Activated T-cell treated with anti-CD3 and anti-CD28 coated beads, Interleukin-2, amount 50 U/mL, for 24 hours (primary cell): ENCODE data around the gene CHST14.

Source experiments
- DNase-seq: peaks from one replicate; pipeline ENCODE4 v3.0.0-alpha.2; 2020
- H3K27ac Mint-ChIP-seq: 2 replicates; pipeline ENCODE4 v1.8.0; 2020; ENCODE audit warnings: mild to moderate bottlenecking, mixed read lengths
- H3K27me3 Mint-ChIP-seq: 2 replicates; pipeline ENCODE4 v1.8.0; 2020; ENCODE audit warnings: mixed read lengths
- H3K36me3 Mint-ChIP-seq: 2 replicates; pipeline ENCODE4 v1.8.0; 2020; ENCODE audit warnings: low read depth, mixed read lengths
- H3K4me1 Mint-ChIP-seq: 2 replicates; pipeline ENCODE4 v1.8.0; 2020; ENCODE audit warnings: low read depth, mixed read lengths
- H3K4me3 Mint-ChIP-seq: 2 replicates; pipeline ENCODE4 v1.8.0; 2020; ENCODE audit warnings: mild to moderate bottlenecking, moderate library complexity, mixed read lengths
- H3K9me3 Mint-ChIP-seq: 2 replicates; pipeline ENCODE4 v1.8.0; 2020; ENCODE audit warnings: mixed read lengths

Gene CHST14

GRCh38 chr15:40437752-40438687, 32.8 kb upstream of the CHST14 start:
- Mint-ChIP-seq H3K36me3 (no peaks in the 10 kb centered on the region), H3K4me3 (no peak overlapping the region), H3K27me3 (peaks cover 47% of the 10 kb centered on the region), H3K4me1 (peaks cover 38% of the 10 kb centered on the region), H3K27ac (no peak overlapping the region), H3K9me3 (no peaks in the 10 kb centered on the region)
- DNase-seq: no peak

DNA sequence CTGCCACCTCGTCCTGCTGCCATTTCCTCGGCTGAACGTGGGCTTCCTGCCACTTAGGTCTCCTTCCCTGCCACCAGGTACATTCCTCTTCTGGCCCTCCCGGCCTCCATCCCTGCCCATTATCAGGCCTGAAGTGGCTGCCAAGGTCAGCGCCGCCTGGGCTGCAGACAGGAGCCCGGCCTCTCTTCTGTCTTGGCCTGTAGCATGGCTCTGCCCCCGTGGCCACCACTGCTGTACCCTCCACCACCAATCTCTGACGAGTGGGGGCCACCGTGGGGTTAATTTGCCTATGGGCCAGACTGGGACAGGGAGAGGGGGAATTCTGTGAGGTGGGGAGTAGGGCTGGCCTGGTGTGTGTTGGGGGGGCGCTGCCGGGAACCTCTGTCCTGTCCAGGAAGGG, 32.1 kb upstream of the CHST14 start:
- H3K27me3 Mint-ChIP-seq: peaks cover 47% of the 10 kb centered on the region

DNA sequence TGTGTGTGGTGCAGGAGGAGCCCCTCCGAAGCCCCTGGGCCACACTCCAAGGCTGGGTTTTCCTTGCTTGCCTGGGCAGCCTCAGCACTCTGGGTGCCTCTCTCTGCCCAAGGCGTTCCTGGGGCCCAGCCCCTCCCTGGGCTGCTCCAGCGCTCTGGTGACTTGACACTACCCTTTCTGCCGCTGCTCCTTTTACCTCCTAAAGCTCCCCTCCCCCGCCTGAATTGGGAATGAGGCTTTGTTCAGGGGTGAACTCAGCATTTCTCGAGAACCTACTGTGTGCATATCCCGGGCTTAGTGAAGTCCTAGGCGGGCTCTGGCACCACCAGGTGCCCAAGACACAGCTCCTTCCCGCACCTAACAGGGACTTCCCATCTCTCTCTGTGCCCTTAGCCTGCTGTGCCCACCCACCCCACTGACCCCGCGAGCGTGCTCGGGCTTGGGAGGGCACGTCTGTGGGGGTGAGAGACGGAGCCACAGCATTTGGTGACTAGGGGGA, 31.3 kb upstream of the CHST14 start:
- DNase-seq: no peak
- Mint-ChIP-seq H3K4me1 (peaks cover 53% of the 10 kb centered on the region), H3K36me3 (no peaks in the 10 kb centered on the region), H3K4me3 (peak overlapping the region; percentile 87), H3K27me3 (peaks cover 47% of the 10 kb centered on the region), H3K9me3 (no peaks in the 10 kb centered on the region), H3K27ac (peak overlapping the region; percentile 89)

More for the DNA sequence above, 32.1 kb upstream of the CHST14 start:
- Mint-ChIP-seq H3K36me3 (no peaks in the 10 kb centered on the region), H3K27ac (no peak overlapping the region), H3K4me3 (no peak overlapping the region), H3K9me3 (no peaks in the 10 kb centered on the region), H3K4me1 (peaks cover 45% of the 10 kb centered on the region)
- no peak for DNase-seq

DNA sequence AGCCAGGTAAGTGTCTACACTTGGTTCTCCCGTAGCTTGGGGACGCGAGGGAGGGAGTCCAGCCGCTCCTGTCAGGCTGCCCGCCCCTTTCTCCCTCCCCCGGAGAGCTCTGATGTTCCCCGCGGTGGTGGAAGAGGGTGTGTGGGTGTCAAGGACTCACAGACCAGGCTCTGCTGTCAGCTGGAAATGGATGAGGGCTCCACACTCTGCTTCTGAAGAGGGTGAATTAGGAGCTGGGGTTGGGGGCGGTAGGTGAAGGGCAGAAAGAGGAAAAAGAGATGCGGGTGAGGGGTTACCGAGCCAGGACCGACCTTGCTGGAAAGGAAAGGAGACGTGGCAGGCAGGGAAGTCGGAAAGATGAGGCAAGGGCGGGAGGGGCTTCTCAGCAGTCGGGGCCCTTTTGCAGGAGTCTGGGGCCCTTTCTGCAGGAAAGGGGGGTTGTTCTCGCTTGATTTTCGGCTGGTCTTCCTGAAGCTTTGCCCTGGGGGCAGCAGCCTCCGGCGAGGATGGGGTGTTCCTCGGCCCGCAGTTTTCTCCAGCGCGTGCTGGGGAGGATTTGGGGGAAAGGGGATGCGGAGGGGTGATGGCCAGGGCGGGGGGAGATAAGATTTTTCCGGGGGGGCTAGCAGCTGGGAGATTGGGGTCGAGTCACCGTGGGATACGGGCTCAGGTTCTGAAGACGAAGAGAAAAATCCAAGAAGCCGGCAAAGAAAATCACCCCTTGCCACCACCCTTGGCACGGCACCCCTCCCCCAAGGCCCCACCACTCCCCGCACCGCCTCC, 30.6 kb upstream of the CHST14 start:
- Mint-ChIP-seq H3K4me1 (peaks cover 59% of the 10 kb centered on the region), H3K9me3 (no peaks in the 10 kb centered on the region), H3K27ac (peak overlapping the region; percentile 89), H3K36me3 (no peaks in the 10 kb centered on the region), H3K27me3 (peaks cover 45% of the 10 kb centered on the region), H3K4me3 (peak overlapping the region; percentile 87)
- DNase-seq: peak; percentile 61

GRCh38 chr15:40440743-40441564, 29.8 kb upstream of the CHST14 start, which contains the start of gene BAHD1:
Gene BAHD1, plus strand, starts transcription at chr15:40440953. Its CDS starts 17,512 bp downstream, at chr15:40458465.
- Mint-ChIP-seq H3K27me3 (peaks cover 38% of the 10 kb centered on the region), H3K36me3 (peaks cover 2% of the 10 kb centered on the region), H3K27ac (peak within 1 kb of the TSS; percentile 89), H3K9me3 (no peaks in the 10 kb centered on the region), H3K4me1 (peaks cover 61% of the 10 kb centered on the region), H3K4me3 (peak within 1 kb of the TSS; percentile 89)
- DNase-seq: peak; percentile 96

GRCh38 chr15:40441565-40442531, 28.9 kb upstream of the CHST14 start:
- DNase-seq: peak; percentile 60
- H3K4me3 Mint-ChIP-seq: peak overlapping the region; percentile 89
- H3K4me1 Mint-ChIP-seq: peaks cover 60% of the 10 kb centered on the region
- no peaks in the 10 kb centered on the region for H3K9me3 Mint-ChIP-seq
- peak overlapping the region; percentile 89 for H3K27ac Mint-ChIP-seq
- H3K36me3 Mint-ChIP-seq: peaks cover 2% of the 10 kb centered on the region
- peaks cover 31% of the 10 kb centered on the region for H3K27me3 Mint-ChIP-seq

- Mint-ChIP-seq H3K27me3 (peaks cover 18% of the 10 kb centered on the region), H3K4me3 (peak overlapping the region; percentile 89), H3K27ac (peak overlapping the region; percentile 39), H3K9me3 (no peaks in the 10 kb centered on the region), H3K36me3 (peaks cover 4% of the 10 kb centered on the region), H3K4me1 (peaks cover 58% of the 10 kb centered on the region)
- DNase-seq: no peak
Measured at GRCh38 chr15:40443255-40443654, 27.5 kb upstream of the CHST14 start.

- DNase-seq: no peak
- peak overlapping the region; percentile 39 for H3K27ac Mint-ChIP-seq
- peaks cover 4% of the 10 kb centered on the region for H3K36me3 Mint-ChIP-seq
- H3K9me3 Mint-ChIP-seq: no peaks in the 10 kb centered on the region
- peak overlapping the region; percentile 89 for H3K4me3 Mint-ChIP-seq
- peaks cover 59% of the 10 kb centered on the region for H3K4me1 Mint-ChIP-seq
- peaks cover 12% of the 10 kb centered on the region for H3K27me3 Mint-ChIP-seq
Measured at GRCh38 chr15:40443846-40444245, 26.9 kb upstream of the CHST14 start.

DNA sequence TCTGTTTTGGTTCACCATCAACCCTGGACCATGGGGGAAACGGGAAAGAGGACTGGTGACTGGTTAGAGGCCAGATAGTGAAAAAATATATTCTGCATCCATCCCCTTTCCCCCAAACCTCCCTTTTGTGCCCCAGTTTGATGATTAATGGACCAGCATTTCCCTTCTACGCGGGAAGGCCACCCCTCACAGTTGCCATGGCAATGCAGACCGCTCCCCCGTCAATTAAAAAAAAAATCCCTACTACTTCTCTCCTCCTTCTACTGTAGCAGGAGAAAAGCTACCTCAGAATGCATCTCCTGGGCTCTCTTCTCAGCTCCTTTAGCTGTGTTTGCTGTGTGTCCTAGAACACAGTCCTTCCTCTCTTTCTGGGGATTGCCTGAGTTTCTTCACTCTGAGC, 26.0 kb upstream of the CHST14 start:
- H3K27ac Mint-ChIP-seq: peak overlapping the region; percentile 12
- peaks cover 5% of the 10 kb centered on the region for H3K27me3 Mint-ChIP-seq
- DNase-seq: no peak
- H3K9me3 Mint-ChIP-seq: no peaks in the 10 kb centered on the region
- H3K4me3 Mint-ChIP-seq: no peak overlapping the region
- H3K4me1 Mint-ChIP-seq: peaks cover 61% of the 10 kb centered on the region
- peaks cover 4% of the 10 kb centered on the region for H3K36me3 Mint-ChIP-seq

DNA sequence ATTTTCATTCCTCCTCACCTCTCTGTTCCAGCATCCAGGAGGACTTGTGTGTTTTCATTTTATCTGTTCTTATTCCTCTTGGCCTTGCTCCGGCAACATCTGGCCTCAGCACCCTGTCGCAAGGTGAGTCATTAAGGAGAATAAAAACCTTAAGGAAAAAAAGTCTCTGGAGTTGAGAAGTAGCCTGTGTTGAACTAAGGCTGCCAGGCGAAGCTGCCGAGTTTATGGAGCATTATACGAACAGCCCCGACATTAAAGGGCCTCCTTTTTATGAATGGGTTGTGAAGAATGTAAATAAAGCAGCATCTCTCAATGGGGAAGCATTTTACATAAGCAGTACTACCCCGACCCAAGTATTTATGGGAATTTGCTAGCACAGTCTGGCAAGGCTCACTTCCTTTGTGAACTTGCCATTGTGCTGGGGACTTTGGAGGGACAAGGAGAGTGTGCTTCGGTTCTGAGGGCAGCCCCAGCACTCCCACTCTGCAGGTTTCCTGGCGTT, 25.3 kb upstream of the CHST14 start:
- H3K36me3 Mint-ChIP-seq: peaks cover 4% of the 10 kb centered on the region
- no peaks in the 10 kb centered on the region for H3K27me3 Mint-ChIP-seq
- no peak for DNase-seq
- H3K9me3 Mint-ChIP-seq: no peaks in the 10 kb centered on the region
- H3K27ac Mint-ChIP-seq: peak overlapping the region; percentile 58
- H3K4me3 Mint-ChIP-seq: no peak overlapping the region
- H3K4me1 Mint-ChIP-seq: peaks cover 62% of the 10 kb centered on the region

DNA sequence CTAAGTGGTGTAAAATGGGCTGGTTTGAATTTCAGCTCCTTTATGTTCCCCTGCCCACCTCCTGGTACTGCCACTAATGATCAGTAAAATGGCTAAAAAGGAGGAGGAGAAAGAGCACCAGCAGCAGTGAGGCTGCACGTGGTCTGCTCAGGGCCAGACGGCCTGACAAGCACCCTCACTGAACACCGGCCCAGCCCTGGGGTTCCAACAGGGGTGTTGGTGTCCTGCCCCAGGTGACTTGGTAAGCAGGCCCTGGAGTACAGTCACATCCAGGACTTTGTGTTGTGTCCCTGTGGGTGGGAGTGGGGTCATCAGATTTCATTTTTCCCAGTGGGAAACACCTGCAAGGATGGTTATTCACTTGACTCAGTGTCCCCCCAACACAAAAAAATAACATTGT, 24.6 kb upstream of the CHST14 start:
- Mint-ChIP-seq H3K27ac (peak overlapping the region; percentile 19), H3K4me3 (no peak overlapping the region), H3K4me1 (peaks cover 67% of the 10 kb centered on the region), H3K9me3 (no peaks in the 10 kb centered on the region), H3K36me3 (peaks cover 4% of the 10 kb centered on the region), H3K27me3 (no peaks in the 10 kb centered on the region)
- DNase-seq: no peak

DNA sequence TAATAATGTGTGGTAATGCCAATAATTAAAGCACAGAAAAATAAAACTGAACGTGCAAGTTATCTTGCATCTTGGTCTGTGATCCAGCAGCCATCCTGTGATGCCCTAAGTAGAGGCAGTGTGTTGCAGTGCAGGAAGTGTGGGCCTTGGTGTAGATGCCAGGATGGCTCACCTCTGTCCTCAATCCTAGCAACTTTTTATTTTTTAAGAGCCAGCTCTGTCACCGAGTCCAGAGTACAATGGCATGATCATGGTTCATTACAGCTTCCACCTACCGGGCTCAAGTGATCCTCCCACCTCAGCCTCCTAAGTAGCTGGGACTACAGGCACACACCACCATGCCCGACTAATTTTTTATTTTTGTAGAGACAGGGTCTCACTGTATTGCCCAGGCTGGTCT, 22.4 kb upstream of the CHST14 start:
- no peak overlapping the region for H3K4me3 Mint-ChIP-seq
- H3K36me3 Mint-ChIP-seq: peaks cover 4% of the 10 kb centered on the region
- DNase-seq: no peak
- peaks cover 78% of the 10 kb centered on the region for H3K4me1 Mint-ChIP-seq
- H3K9me3 Mint-ChIP-seq: no peaks in the 10 kb centered on the region
- peak overlapping the region; percentile 38 for H3K27ac Mint-ChIP-seq
- no peaks in the 10 kb centered on the region for H3K27me3 Mint-ChIP-seq

GRCh38 chr15:40449275-40449674, 21.5 kb upstream of the CHST14 start:
- H3K9me3 Mint-ChIP-seq: no peaks in the 10 kb centered on the region
- peaks cover 78% of the 10 kb centered on the region for H3K4me1 Mint-ChIP-seq
- no peak for DNase-seq
- peaks cover 4% of the 10 kb centered on the region for H3K36me3 Mint-ChIP-seq
- no peaks in the 10 kb centered on the region for H3K27me3 Mint-ChIP-seq
- no peak overlapping the region for H3K27ac Mint-ChIP-seq
- H3K4me3 Mint-ChIP-seq: no peak overlapping the region
